Measurements from ENCODE around the gene CCNH.
A peak's percentile ranks its signal among the peaks of the same experiment; 100 is the strongest.

The CCNH gene

GRCh38 chr5:87412630-87413342, at the start of gene CCNH:
Gene CCNH, minus strand, starts transcription at chr5:87412930. Its CDS starts 136 bp downstream, at chr5:87412794.
- DNase-seq = peak; percentile 98

GRCh38 chr5:87457706-87458105, 45.0 kb upstream of the CCNH start:
- no peak for DNase-seq

- DNase-seq = no peak
Observed at GRCh38 chr5:87453801-87454200, 41.1 kb upstream of the CCNH start.

DNA sequence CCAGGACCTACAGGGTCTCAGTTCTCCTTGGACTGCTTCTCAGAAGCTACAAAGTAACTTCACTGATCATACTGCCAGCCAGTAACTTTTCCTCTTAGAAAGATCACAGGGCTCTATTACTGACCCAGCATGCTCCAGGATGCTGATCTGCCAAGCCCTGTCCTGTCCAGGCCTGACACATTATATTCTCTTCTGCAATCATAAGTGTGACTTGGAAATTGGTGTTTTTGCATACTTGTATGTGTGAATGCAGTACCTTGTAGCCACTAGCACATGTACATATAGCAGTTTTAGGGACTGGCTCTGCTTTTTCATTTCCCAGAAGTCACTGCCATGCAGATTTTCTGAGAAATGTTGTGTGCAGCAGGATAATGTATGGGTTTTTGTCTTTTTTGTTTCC, 40.1 kb upstream of the CCNH start:
- DNase-seq = no peak

DNA sequence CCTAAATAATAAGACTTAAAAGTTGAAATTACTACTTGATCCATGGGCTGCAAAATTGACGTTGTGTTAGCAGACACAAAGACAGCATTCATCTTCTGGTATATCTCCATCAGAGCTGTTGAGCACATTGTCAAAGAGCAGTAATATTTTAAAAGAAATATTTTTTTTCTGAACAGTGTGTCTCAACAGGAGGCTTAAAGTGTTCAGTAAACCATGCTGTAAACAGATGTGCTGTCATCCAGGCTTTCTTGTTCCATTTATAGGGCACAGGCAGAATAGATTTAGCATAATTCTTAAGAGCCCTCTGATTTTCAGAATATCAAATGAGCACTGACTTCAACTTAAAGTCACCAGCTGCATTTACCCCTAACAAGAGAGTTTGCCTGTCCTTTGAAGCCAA, 29.7 kb upstream of the CCNH start:
- DNase-seq = no peak

DNA sequence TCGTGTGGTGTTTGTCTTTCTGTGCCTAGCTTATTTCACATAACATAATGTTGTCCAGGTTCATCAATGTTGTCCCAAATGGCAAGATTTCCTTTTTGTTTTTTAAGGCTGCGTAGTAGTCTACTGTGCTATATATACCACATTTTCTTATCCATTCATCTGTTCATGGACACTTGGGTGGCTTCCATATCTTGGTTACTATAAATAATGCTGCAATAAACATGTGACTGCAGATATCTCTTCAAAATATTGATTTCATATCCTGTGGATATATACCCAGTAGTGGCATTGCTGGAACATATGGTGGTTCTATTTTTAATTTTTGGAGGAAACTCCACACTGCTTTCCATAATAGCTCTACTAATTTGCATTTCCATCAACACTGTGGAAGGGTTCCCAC, 25.5 kb upstream of the CCNH start:
- no peak for DNase-seq

DNA sequence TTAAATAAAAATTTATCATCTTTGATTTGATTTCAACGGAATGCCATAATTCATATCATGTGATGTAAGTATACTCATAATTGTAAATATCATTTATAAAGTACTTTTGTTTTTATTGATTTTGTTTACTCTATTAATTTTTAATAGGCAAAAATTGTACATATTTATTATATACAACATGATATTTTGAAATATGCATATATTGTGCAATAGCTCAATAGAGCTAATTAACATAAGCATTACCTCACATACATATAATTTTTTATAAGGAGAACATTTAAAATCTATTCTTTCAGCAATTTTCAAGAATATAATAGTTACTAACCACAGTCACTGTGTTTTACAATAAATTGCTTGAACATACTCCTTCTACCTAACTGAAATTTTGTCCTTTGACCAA, 25.0 kb upstream of the CCNH start:
- no peak for DNase-seq

GRCh38 chr5:87435144-87435694, 22.5 kb upstream of the CCNH start:
- no peak for DNase-seq

DNA sequence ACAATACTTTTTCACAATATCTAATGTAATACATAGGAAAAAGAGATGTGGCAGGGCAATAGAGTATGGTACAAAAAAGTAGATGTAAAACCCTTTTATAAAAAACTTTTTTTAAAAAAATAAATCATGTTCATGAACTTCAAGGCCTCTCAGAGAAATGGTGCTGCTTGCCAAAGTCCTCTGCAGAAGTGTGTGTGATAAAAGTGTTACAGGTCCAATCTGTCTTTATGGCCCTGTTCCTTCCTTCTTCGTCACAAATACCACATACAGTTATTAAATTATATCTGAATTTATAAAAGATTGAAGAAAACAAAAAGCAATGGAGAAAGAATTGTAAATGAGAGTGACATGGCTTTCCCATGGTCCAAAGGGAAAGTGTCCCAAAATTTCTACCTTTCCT, 21.7 kb upstream of the CCNH start:
- no peak for DNase-seq

DNA sequence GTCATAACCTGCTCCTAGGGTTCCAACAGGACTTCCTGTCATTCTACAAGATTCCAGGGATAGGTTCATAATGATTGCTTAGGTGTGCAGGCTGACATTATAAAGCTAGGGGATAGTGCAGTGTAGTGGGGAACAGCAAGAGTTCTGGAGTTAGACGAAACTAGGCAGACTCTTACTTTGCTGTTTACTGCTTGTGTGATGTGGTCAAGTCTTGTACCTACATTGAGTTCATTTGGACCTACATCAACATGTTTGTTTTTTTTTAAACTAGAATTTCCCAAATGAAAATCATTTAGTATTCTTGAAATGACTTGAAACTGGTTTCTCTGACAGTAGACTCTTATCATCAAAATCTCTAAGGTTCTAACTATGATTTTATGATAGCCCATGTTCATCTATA, 21.2 kb upstream of the CCNH start:
- DNase-seq = no peak

DNA sequence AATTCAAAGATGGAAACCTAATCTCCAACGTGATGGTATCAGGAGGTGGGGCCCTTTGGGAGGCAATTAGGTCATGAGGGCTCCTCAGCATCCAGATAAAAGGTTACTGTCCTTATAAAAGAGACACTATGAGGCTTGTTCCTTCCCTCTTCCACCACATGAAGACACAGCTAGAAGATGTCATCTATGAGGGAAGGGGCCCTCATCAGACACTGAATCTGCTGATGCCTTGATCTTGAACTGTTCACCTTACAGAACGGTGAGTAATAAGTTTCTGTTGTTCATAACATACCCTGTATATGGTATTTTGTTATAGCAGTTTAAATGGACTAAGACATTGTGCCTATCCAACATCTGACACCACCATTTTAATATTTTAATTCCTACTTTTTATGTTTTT, 19.7 kb upstream of the CCNH start:
- no peak for DNase-seq

DNA sequence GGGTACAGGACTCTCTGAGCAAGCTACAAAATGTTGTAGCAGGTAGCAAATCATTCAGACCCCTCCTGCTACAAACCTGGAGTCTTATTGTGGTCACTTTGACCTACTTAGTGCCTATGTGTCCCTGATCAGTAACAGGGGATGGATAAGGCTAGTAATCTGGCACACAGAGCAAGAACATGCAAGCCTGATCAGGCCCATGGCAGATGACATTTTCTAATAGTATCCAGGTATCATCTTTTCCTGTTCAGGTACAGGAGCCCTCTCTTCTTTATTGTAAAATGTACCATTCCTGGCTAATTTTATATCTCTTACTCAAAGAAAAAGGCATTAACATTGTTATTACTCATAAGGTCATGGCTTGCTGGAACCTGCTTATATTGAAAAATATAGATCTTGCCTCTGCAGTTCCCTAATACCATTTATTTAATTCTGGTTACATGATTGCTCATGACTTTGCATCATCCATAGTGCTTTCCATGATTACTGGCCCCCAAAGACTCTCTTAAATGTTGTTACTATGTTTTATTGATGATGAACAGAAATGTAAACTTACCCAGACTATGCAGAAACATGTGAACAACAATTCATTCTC, 18.2 kb upstream of the CCNH start:
- no peak for DNase-seq

DNA sequence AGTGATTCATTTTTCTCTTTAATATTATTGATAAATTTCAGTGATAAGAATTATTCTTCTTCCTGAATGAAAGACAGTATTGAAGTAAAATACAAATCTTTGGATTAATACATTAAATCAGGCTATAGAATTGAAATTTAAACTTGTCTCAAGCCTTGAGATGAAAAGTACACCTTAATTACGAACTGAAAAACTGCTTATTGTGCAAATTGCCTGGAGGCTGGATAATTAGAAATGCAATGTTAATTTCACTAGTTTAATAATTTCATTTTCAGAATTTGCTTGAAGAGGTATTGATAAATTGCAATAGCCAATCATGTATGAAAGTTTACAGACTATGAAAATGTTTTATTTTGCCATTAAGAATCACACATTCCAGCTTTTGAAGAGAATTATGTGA, 11.0 kb upstream of the CCNH start:
- DNase-seq = no peak

GRCh38 chr5:87421307-87421706, 8.6 kb upstream of the CCNH start:
- DNase-seq = no peak

GRCh38 chr5:87418506-87418905, 5.8 kb upstream of the CCNH start:
- DNase-seq = no peak

- no peak for DNase-seq
Observed at GRCh38 chr5:87413343-87413645, 564 bp upstream of the CCNH start.

- DNase-seq = peak; percentile 23 to 54
Observed at GRCh38 chr5:87411973-87412629, 629 bp downstream of the CCNH start.

DNA sequence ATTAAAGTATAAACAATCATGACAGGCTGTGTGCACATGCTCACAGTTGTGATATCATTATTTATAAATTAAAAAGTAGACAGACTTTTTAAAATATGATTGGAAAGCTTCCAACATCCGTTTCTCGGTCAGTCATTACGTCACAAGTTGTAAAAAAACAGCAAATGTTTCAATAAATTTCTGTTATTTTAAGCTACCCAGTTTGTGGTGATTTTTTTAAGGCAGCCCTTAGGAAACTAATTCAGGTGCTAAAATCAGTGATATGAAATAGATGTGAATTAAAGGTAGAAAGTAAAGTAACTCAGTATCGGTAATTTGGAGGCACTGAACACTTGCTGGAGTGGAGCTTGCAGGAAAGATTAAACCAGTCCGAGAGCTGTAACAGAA, 1.2 kb downstream of the CCNH start:
- peak in 1 of 2 donors; percentile 62 for DNase-seq

- no peak for DNase-seq
Observed at GRCh38 chr5:87410931-87411330, 1.8 kb downstream of the CCNH start.

GRCh38 chr5:87408204-87408603, 4.5 kb downstream of the CCNH start:
- peak in 1 of 2 donors; percentile 54 for DNase-seq

DNA sequence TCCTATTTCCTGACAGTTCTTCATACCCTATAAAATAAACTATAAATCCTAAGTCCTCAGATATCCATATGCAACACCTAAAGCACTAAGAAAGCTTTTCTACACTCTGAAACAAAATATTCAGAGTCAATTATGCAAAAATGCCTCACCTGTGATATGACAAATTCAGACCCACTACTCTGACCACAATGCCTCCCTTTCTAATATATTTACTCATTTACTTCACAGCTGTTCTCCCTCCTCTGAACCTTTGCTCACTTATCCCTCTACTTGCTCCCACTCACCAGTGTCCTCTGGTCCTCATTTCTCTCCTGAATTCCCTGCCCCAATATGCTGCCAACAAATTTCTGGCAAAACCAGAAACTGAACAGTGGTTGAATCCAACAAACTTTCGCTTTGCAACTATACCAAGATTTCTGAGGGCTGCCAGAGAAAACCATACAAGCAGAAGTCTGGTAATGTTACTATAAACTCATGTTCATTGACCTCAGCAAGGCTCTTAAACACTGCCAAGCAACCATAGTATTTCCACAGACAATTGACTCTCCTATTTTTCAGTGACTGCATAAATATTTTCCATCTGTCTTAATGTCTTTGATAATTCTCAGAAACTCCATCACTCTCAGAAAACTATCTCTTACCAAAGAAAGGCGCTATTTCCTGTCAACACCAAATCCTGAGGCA, 7.1 kb downstream of the CCNH start:
- DNase-seq = no peak

DNA sequence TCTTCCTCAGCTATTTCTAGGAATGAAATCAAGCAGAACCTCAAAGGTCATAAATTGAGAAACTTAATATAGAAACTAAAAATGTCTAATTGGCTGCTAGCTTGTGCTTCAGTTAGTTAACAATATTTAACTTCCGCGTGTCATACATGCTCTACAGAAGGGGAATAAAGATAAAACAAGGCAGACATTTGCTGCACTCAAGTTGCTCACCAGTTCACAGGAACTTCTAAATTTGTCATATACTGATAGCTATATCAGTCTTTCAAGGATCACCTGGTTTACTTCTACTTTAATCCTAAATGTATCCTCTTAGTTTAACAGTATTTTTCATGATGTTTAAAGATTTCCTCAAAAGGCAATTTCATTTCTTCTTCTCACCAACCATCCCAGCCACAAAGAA, 8.4 kb downstream of the CCNH start:
- DNase-seq = no peak

GRCh38 chr5:87403899-87404298, 8.8 kb downstream of the CCNH start:
- DNase-seq = no peak

- no peak for DNase-seq
Observed at GRCh38 chr5:87403409-87403808, 9.3 kb downstream of the CCNH start.

Data from CD4-positive, alpha-beta T cell treated with Interferon alpha-2 for 1 hour (primary cell).